Neural progenitor cell (in vitro differentiated cells): ENCODE results near the gene MMP3. TPM values are rescaled to one million over a fixed set of nuclear protein-coding genes. Genes with fewer than 3 reads are reported as not detected.
A peak's percentile ranks its signal among the peaks of the same experiment; 100 is the strongest.

Experiments used
- DNase-seq: peaks from one replicate; pipeline ENCODE4 v3.0.0-alpha.2; 2016; ENCODE audit warnings: low spot score
- H2AFZ ChIP-seq: fragments of 200-600 bp; sonication (generic); replicated peaks from 2 replicates; pipeline ENCODE4 v1.6.1; 2016; ENCODE audit warnings: antibody characterized with exemption
- H3F3A ChIP-seq: fragments of 200-600 bp; sonication (generic); 2 replicates; pipeline ENCODE4 v1.6.1; 2016; ENCODE audit warnings: antibody characterized with exemption, low read depth
- H3K27ac ChIP-seq: fragments of 200-600 bp; sonication (generic); 2 replicates; pipeline ENCODE4 v1.5.1; 2016; ENCODE audit warnings: mild to moderate bottlenecking
- H3K27me3 ChIP-seq: fragments of 200-600 bp; sonication (generic); 2 replicates; pipeline ENCODE4 v1.6.1; 2016; ENCODE audit warnings: mild to moderate bottlenecking, moderate library complexity
- H3K36me3 ChIP-seq: fragments of 200-600 bp; sonication (generic); 2 replicates; pipeline ENCODE4 v1.5.1; 2016
- H3K4me1 ChIP-seq: fragments of 200-600 bp; sonication (generic); 2 replicates; pipeline ENCODE4 v1.6.1; 2016; ENCODE audit warnings: mixed run types
- H3K4me2 ChIP-seq: fragments of 200-600 bp; sonication (generic); 2 replicates; pipeline ENCODE4 v1.6.1; 2016
- H3K4me3 ChIP-seq: fragments of 200-600 bp; sonication (generic); 2 replicates; pipeline ENCODE4 v1.5.1; 2016
- H3K79me2 ChIP-seq: fragments of 200-600 bp; sonication (generic); 2 replicates; pipeline ENCODE4 v1.6.1; 2016; ENCODE audit warnings: low read depth
- H3K9ac ChIP-seq: fragments of 200-600 bp; sonication (generic); 2 replicates; pipeline ENCODE4 v1.6.1; 2016
- H3K9me3 ChIP-seq: fragments of 200-600 bp; sonication (generic); 2 replicates; pipeline ENCODE4 v1.5.1; 2016; ENCODE audit warnings: low read depth
- H4K20me1 ChIP-seq: fragments of 200-600 bp; sonication (generic); 2 replicates; pipeline ENCODE4 v1.6.1; 2016; ENCODE audit warnings: low read depth
- H3K27ac Mint-ChIP-seq: 3 replicates; pipeline ENCODE4 v1.8.0; 2021; ENCODE audit warnings: mixed read lengths
- H3K27me3 Mint-ChIP-seq: 2 replicates; pipeline ENCODE4 v1.8.0; 2022; ENCODE audit warnings: low read depth, mild to moderate bottlenecking, inconsistent platforms, moderate library complexity, mixed read lengths; ENCODE audit not compliant: insufficient read depth
- H3K36me3 Mint-ChIP-seq: 3 replicates; pipeline ENCODE4 v1.8.0; 2021; ENCODE audit warnings: mixed read lengths
- H3K4me1 Mint-ChIP-seq: 3 replicates; pipeline ENCODE4 v1.8.0; 2021; ENCODE audit warnings: mixed read lengths
- H3K4me3 Mint-ChIP-seq: 3 replicates; pipeline ENCODE4 v1.8.0; 2021; ENCODE audit warnings: mild to moderate bottlenecking, moderate library complexity, mixed read lengths
- H3K9me3 Mint-ChIP-seq: 3 replicates; pipeline ENCODE4 v1.8.0; 2020; ENCODE audit warnings: mixed read lengths
- CTCF ChIP-seq: fragments of 200-600 bp; sonication (generic); IDR thresholded peaks from 2 replicates; pipeline ENCODE4 v1.5.1; 2017; ENCODE audit warnings: antibody characterized with exemption, mild to moderate bottlenecking
- EZH2 ChIP-seq: fragments of 200-600 bp; sonication (generic); IDR thresholded peaks from 2 replicates; pipeline ENCODE4 v1.6.1; 2017; ENCODE audit warnings: antibody characterized with exemption, mild to moderate bottlenecking, moderate library complexity
- EZH2phosphoT487 ChIP-seq: fragments of 200-600 bp; sonication (generic); IDR thresholded peaks from 2 replicates; pipeline ENCODE4 v1.6.1; 2017; ENCODE audit warnings: antibody characterized with exemption
- total RNA-seq: library from RNA; depleted of rRNA; stranded (reverse); fragments of >200 nt; gene quantifications from 2 replicates; pipeline ENCODE4 v1.2.3, GENCODE V29; 2015; ENCODE audit warnings: low replicate concordance

Gene MMP3
- not detected in 2 replicates for total RNA-seq

DNA sequence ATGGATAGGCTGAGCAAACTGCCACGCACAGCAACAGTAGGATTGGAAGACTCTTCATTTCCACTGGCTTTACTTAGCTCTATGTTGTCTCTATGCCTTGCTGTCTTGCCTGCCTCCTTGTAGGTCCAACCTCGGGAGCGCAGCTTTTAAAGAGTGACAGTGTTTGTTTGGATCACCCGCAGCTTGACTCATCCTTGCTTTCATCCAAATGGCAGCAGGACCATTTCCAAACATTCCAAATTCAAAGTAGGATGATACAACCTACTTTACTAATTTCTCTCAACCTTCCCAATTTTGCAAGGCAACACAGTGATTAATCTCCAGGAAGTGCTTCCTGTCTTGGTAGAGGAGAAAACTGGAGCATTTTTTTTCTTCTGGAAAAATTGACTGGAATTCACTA is at the start of gene MMP3:
TSS of gene MMP3 (minus strand) at position 121 of the 400 bp plus-strand sequence. CDS start at position 58, 63 bp downstream.
- no peaks in the 10 kb centered on the region for H3K36me3 ChIP-seq
- no peaks in the 10 kb centered on the region for H3K9me3 ChIP-seq
- H4K20me1 ChIP-seq, result no peaks in the 10 kb centered on the region
- H3K4me1 ChIP-seq, result no peaks in the 10 kb centered on the region
- no peaks in the 10 kb centered on the region for H3K36me3 Mint-ChIP-seq
- TF ChIP-seq EZH2, result no peak
- no peak for TF ChIP-seq EZH2phosphoT487
- TF ChIP-seq CTCF, result no peak
- H3K9ac ChIP-seq, result no peak within 1 kb of the TSS
- no peaks in the 10 kb centered on the region for H3K79me2 ChIP-seq
- no peak within 1 kb of the TSS for H3K27ac Mint-ChIP-seq
- no peaks in the 10 kb centered on the region for H3K4me1 Mint-ChIP-seq
- H3K9me3 Mint-ChIP-seq, result no peaks in the 10 kb centered on the region
- H3K27me3 Mint-ChIP-seq, result no peaks in the 10 kb centered on the region
- peak within 1 kb of the TSS; percentile 36 for H2AFZ ChIP-seq
- no peak within 1 kb of the TSS for H3K4me2 ChIP-seq
- H3K27me3 ChIP-seq, result no peaks in the 10 kb centered on the region
- no peak within 1 kb of the TSS for H3K27ac ChIP-seq
- DNase-seq, result no peak
- no peaks in the 10 kb centered on the region for H3F3A ChIP-seq
- H3K4me3 ChIP-seq, result no peak within 1 kb of the TSS
- H3K4me3 Mint-ChIP-seq, result no peak within 1 kb of the TSS

DNA sequence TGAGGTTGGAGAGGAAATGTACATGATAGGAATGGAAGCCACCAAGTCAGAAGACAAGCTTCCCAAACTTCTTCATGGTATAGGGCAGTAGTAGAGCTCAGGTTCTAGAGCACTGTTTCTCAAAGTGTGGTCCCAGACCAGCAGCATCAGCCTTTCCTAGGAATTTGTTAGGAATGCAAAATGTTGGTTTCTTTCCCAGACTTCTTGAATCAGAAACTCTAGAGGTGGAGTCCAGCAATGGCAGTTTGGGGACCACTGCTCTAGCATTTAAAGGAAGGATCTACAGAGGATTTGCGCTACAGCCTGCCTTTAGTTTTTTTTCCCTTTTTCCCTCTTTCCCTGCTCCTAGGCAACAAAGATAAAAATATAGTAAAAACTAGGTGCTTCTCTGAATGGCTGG is 48.3 kb upstream of the MMP3 start:
- H3K4me3 ChIP-seq, result no peak overlapping the region
- H3K4me3 Mint-ChIP-seq, result no peak overlapping the region
- peaks cover 4% of the 10 kb centered on the region for H3K9me3 Mint-ChIP-seq
- no peaks in the 10 kb centered on the region for H3F3A ChIP-seq
- no peaks in the 10 kb centered on the region for H3K36me3 Mint-ChIP-seq
- no peak overlapping the region for H3K27ac ChIP-seq
- peaks cover 4% of the 10 kb centered on the region for H3K27me3 Mint-ChIP-seq
- no peak for TF ChIP-seq CTCF
- TF ChIP-seq EZH2, result no peak
- no peak for TF ChIP-seq EZH2phosphoT487
- no peaks in the 10 kb centered on the region for H3K4me1 Mint-ChIP-seq
- no peaks in the 10 kb centered on the region for H3K27me3 ChIP-seq
- no peaks in the 10 kb centered on the region for H3K4me1 ChIP-seq
- H4K20me1 ChIP-seq, result no peaks in the 10 kb centered on the region
- no peak overlapping the region for H3K9ac ChIP-seq
- no peaks in the 10 kb centered on the region for H3K79me2 ChIP-seq
- H3K4me2 ChIP-seq, result no peak overlapping the region
- no peaks in the 10 kb centered on the region for H3K36me3 ChIP-seq
- H2AFZ ChIP-seq, result no peak overlapping the region
- no peaks in the 10 kb centered on the region for H3K9me3 ChIP-seq
- no peak overlapping the region for H3K27ac Mint-ChIP-seq
- DNase-seq, result no peak

DNA sequence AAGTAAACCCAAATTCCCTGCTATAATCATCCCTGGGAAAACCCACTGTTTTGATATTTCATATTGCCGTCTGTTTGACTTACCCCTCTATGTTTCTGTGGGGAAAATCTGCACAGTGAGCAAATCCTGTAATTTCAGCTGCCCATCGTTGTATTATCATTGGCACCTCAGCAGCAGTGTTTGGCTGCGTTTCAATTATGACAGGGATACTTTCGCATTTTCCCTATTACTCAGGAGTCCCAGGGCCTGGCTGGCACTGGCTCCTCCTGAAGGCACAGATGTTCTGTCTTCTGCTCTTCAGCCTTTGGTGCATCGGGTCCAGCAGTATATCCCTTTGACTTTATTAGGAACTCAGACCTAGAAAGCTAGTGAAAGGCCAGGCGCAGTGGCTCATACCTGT is 43.6 kb upstream of the MMP3 start:
- Histone ChIP-seq H3K9ac (no peak overlapping the region), H3K9me3 (no peaks in the 10 kb centered on the region), H4K20me1 (no peaks in the 10 kb centered on the region), H3K27ac (no peak overlapping the region), H2AFZ (no peak overlapping the region), H3K4me2 (no peak overlapping the region), H3K27me3 (no peaks in the 10 kb centered on the region), H3K4me3 (no peak overlapping the region), H3K4me1 (no peaks in the 10 kb centered on the region), H3K79me2 (no peaks in the 10 kb centered on the region), H3K36me3 (no peaks in the 10 kb centered on the region), H3F3A (no peaks in the 10 kb centered on the region)
- Mint-ChIP-seq H3K36me3 (no peaks in the 10 kb centered on the region), H3K27me3 (peaks cover 5% of the 10 kb centered on the region), H3K4me3 (no peak overlapping the region), H3K27ac (no peak overlapping the region), H3K9me3 (no peaks in the 10 kb centered on the region), H3K4me1 (no peaks in the 10 kb centered on the region)
- TF ChIP-seq CTCF (no peak), EZH2 (no peak), EZH2phosphoT487 (no peak)
- DNase-seq, result no peak
